SK-N-SH (cell line): ENCODE results near the gene MSH5. TPM values are rescaled to one million over a fixed set of nuclear protein-coding genes. Genes with fewer than 3 reads are reported as not detected.

Source experiments
- CTCF ChIA-PET: fragments of 300-600, 350-600 bp; formaldehyde crosslinking; extraction: SDS; loops from one replicate; lab custom pipeline; 2021; lab: Yijun Ruan, JAX
- POLR2A ChIA-PET: fragments of 350-600 bp; sonication (Branson Sonifier 250); formaldehyde crosslinking; extraction: SDS; loops from one replicate; lab custom pipeline; 2020; ENCODE audit warnings: antibody characterized with exemption, inconsistent platforms; lab: Yijun Ruan, JAX
- DNase-seq: peaks from one replicate; pipeline ENCODE4 v3.0.0; 2012
- H2AFZ ChIP-seq: fragments of 200-600 bp; sonication (generic); 2 replicates; pipeline ENCODE4 v1.8.1; 2016; ENCODE audit warnings: antibody characterized with exemption, mild to moderate bottlenecking, low read depth
- H3F3A ChIP-seq: fragments of 200-600 bp; sonication (generic); replicated peaks from 2 replicates; pipeline ENCODE3; 2016; ENCODE audit warnings: antibody characterized with exemption, mild to moderate bottlenecking; ENCODE audit not compliant: insufficient read depth
- H3K27ac ChIP-seq, 2 experiments: fragments of 200-500 bp in 1 of 2; fragments of 200-600 bp in 1 of 2; sonication (Bioruptor generic) in 1 of 2; sonication (generic), shearing (Covaris generic) in 1 of 2; 2 replicates each; pipeline versions ENCODE4 v1.5.1 to v1.6.1; 2014 to 2016; ENCODE audit warnings: low read depth in 2 of 2, inconsistent platforms in 1 of 2, low read length in 1 of 2, mild to moderate bottlenecking in 1 of 2, mixed read lengths in 1 of 2
- H3K27me3 ChIP-seq: fragments of 200-600 bp; sonication (generic), shearing (Covaris generic); 2 replicates; pipeline ENCODE4 v1.6.1; 2016; ENCODE audit warnings: mixed run types; ENCODE audit not compliant: insufficient read depth
- H3K36me3 ChIP-seq, 2 experiments: fragments of 200-500 bp in 1 of 2; fragments of 200-600 bp in 1 of 2; sonication (Bioruptor generic) in 1 of 2; sonication (generic) in 1 of 2; replicated peaks in 1 of 2; 2 replicates each; pipeline versions ENCODE3 to v1.5.1; 2014 to 2016; ENCODE audit warnings: low read length in 1 of 2, mild to moderate bottlenecking in 1 of 2; ENCODE audit not compliant: insufficient read depth in 2 of 2, control insufficient read depth in 1 of 2
- H3K4me1 ChIP-seq, 2 experiments: fragments of 200-500 bp in 1 of 2; fragments of 200-600 bp in 1 of 2; sonication (Bioruptor generic) in 1 of 2; sonication (generic), shearing (Covaris generic) in 1 of 2; 2 replicates each; pipeline versions ENCODE4 v1.5.1 to v1.6.1; 2014 to 2016; ENCODE audit warnings: low read depth in 1 of 2, low read length in 1 of 2, mixed run types in 1 of 2; ENCODE audit not compliant: insufficient read depth in 2 of 2, control insufficient read depth in 1 of 2
- H3K4me2 ChIP-seq: fragments of 200-600 bp; sonication (generic), shearing (Covaris generic); 2 replicates; pipeline ENCODE4 v1.6.1; 2017; ENCODE audit warnings: mixed run types
- H3K4me3 ChIP-seq, 2 experiments: fragments of 200-500 bp in 1 of 2; fragments of 200-600 bp in 1 of 2; sonication (Bioruptor generic) in 1 of 2; sonication (generic), shearing (Covaris generic) in 1 of 2; 2 replicates each; pipeline versions ENCODE4 v1.5.1 to v1.8.1; 2014 to 2016; ENCODE audit warnings: low read depth in 2 of 2, inconsistent platforms in 1 of 2, low read length in 1 of 2, mild to moderate bottlenecking in 1 of 2, mixed read lengths in 1 of 2, moderate library complexity in 1 of 2
- H3K79me2 ChIP-seq: fragments of 200-600 bp; sonication (generic); 2 replicates; pipeline ENCODE4 v1.8.1; 2017; ENCODE audit warnings: mild to moderate bottlenecking; ENCODE audit not compliant: insufficient read depth
- H3K9ac ChIP-seq: fragments of 200-600 bp; sonication (generic); 2 replicates; pipeline ENCODE4 v1.6.1; 2017; ENCODE audit warnings: mixed run types
- H3K9me2 ChIP-seq: fragments of 200-600 bp; sonication (generic); 2 replicates; pipeline ENCODE4 v1.6.1; 2017; ENCODE audit warnings: mixed run types
- H3K9me3 ChIP-seq: fragments of 200-600 bp; sonication (generic); 2 replicates; pipeline ENCODE4 v1.6.1; 2017; ENCODE audit warnings: mixed run types, mild to moderate bottlenecking, moderate library complexity
- H4K20me1 ChIP-seq: fragments of 200-600 bp; sonication (generic); 2 replicates; pipeline ENCODE4 v1.6.1; 2017; ENCODE audit warnings: mild to moderate bottlenecking, mixed run types; ENCODE audit not compliant: insufficient read depth
- CHD2 ChIP-seq: fragments of 150-350 bp; IDR thresholded peaks from 2 replicates; pipeline ENCODE4 v1.6.1; 2018; ENCODE audit warnings: low read length; ENCODE audit not compliant: partially characterized antibody
- CTCF ChIP-seq: fragments of 200-600 bp; sonication (generic); IDR thresholded peaks from 2 replicates; pipeline ENCODE4 v1.6.1; 2017; ENCODE audit warnings: antibody characterized with exemption, mild to moderate bottlenecking, moderate library complexity
- ELF1 ChIP-seq: IDR thresholded peaks from 2 replicates; pipeline ENCODE4 v1.4.0; 2012
- EZH2phosphoT487 ChIP-seq: fragments of 200-600 bp; sonication (generic); IDR thresholded peaks from 2 replicates; pipeline ENCODE4 v1.6.1; 2017; ENCODE audit warnings: low read depth, mixed run types, mild to moderate bottlenecking, antibody characterized with exemption, moderate library complexity, borderline replicate concordance
- FOSL2 ChIP-seq: IDR thresholded peaks from 2 replicates; pipeline ENCODE4 v1.4.0; 2012; ENCODE audit warnings: low read depth, mild to moderate bottlenecking, moderate library complexity, borderline replicate concordance
- FOXJ3 ChIP-seq: sonication (generic); formaldehyde crosslinking; IDR thresholded peaks from 2 replicates; pipeline ENCODE4 v1.5.1; 2020; ENCODE audit warnings: mild to moderate bottlenecking, missing genetic modification reagents
- FOXM1 ChIP-seq: IDR thresholded peaks from 2 replicates; pipeline ENCODE4 v1.4.0; 2012; ENCODE audit warnings: low read depth, mild to moderate bottlenecking
- GATA2 ChIP-seq: sonication (generic); formaldehyde crosslinking; IDR thresholded peaks from 2 replicates; pipeline ENCODE4 v1.5.0; 2020; ENCODE audit warnings: mild to moderate bottlenecking, missing genetic modification reagents
- MAX ChIP-seq: IDR thresholded peaks from 2 replicates; pipeline ENCODE4 v1.4.0; 2012; ENCODE audit warnings: low read depth
- MEF2A ChIP-seq: IDR thresholded peaks from 2 replicates; pipeline ENCODE4 v1.4.0; 2012; ENCODE audit warnings: low read depth, borderline replicate concordance
- MXI1 ChIP-seq: IDR thresholded peaks from 2 replicates; pipeline ENCODE4 v1.6.1; 2012; ENCODE audit warnings: mild to moderate bottlenecking, low read depth, low read length, improper control_type of control experiment
- NFIC ChIP-seq: IDR thresholded peaks from 2 replicates; pipeline ENCODE4 v1.4.0; 2012; ENCODE audit warnings: borderline replicate concordance
- PBX3 ChIP-seq: IDR thresholded peaks from 2 replicates; pipeline ENCODE4; 2012
- POLR2AphosphoS5 ChIP-seq: IDR thresholded peaks from 2 replicates; pipeline ENCODE4 v1.6.1; 2012; ENCODE audit warnings: low read depth, low read length
- RXRA ChIP-seq: IDR thresholded peaks from 2 replicates; pipeline ENCODE4 v1.4.0; 2012; ENCODE audit warnings: low read depth, mild to moderate bottlenecking, borderline replicate concordance
- SIN3A ChIP-seq: IDR thresholded peaks from 2 replicates; pipeline ENCODE4 v1.6.1; 2012; ENCODE audit warnings: low read depth, mild to moderate bottlenecking, low read length, moderate library complexity, borderline replicate concordance
- SMC3 ChIP-seq: IDR thresholded peaks from 2 replicates; pipeline ENCODE4 v1.6.1; 2012; ENCODE audit warnings: low read depth, low read length, improper control_type of control experiment
- TAF1 ChIP-seq: IDR thresholded peaks from 2 replicates; pipeline ENCODE4 v1.6.1; 2012; ENCODE audit warnings: low read depth, mild to moderate bottlenecking, low read length, moderate library complexity, borderline replicate concordance
- TCF12 ChIP-seq: IDR thresholded peaks from 2 replicates; pipeline ENCODE4 v1.4.0; 2012
- USF2 ChIP-seq: fragments of 150-350 bp; IDR thresholded peaks from 2 replicates; pipeline ENCODE4 v1.6.1; 2017; ENCODE audit warnings: antibody characterized with exemption, low read length, low read depth, borderline replicate concordance
- YY1 ChIP-seq: IDR thresholded peaks from 2 replicates; pipeline ENCODE4 v1.4.0; 2012; ENCODE audit warnings: low read depth, mild to moderate bottlenecking
- WGBS: methylation state at CpG from one replicate; pipeline ENCODE4 v1.1.6; 2017; ENCODE audit warnings: low lambda C conversion rate; 5-methylcytosine and 5-hydroxymethylcytosine counted together
- polyA plus RNA-seq, 3 experiments: library from polyadenylated mRNA; depleted of rRNA; stranded (reverse); fragments of >200 nt; gene quantifications; 2 replicates each; pipeline ENCODE4 v1.2.3, GENCODE V29; 2012
- TF ChIP-seq, protein P1 (sequence below): fragments of 150-350 bp; IDR thresholded peaks from 2 replicates; pipeline ENCODE4 v1.6.1; 2016; ENCODE audit warnings: mild to moderate bottlenecking, low read depth, low read length
- TF ChIP-seq, protein P2 (sequence below): IDR thresholded peaks from 2 replicates; pipeline ENCODE4 v1.4.0; 2012; ENCODE audit warnings: low read depth, borderline replicate concordance
- TF ChIP-seq, protein P3 (sequence below): IDR thresholded peaks from 2 replicates; pipeline ENCODE4 v1.4.0; 2012; ENCODE audit warnings: low read depth, borderline replicate concordance

The MSH5 gene
- polyA plus RNA-seq, 1 of the 3 experiments (the other 2 are of a cell fraction): 16.0 TPM

DNA sequence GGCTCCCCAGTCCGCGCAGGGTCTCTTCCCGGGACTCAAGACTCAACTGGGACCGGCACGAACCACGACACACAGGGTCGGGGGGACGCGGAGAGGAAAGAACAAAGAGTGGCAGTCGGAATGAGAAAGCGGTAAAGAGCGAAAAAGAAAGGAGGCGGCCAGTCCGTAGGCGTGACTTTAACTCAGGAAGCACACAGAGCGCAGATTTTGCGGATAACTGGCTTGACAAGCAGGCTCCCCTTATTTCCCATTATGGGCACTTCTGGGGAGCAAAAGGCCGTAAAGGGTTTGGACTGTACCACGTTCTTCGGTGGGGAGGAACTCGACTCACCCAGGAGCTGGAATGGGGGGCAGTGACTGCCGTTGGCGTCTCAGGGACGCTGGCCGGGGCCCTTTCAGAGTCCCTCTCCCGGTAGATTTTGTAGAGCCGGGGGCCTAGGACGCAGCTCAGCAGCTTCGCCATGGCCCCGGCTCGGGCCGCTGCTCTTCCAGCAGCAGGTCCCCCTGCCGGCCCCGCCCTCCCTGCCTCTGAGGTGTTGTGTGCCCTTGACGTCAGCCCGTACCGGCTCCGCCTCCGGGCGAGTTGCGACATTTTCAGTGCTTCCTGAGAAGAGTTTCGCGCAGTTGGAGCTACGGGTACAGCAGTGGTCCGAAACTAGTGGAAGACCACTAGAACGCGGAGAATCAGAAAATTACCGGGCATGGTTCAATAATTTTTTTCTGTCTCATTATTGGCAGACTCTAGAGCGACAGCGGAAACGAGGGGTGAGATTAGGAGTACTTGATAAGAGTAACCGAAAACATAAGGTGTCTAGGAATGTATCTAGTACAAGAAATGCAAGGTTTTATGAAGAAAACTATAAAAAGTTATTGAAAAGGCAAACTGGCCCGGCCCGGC, 36.7 kb upstream of the MSH5 start, which contains the start of gene ABHD16A:
Gene ABHD16A, minus strand, starts transcription at position 506 of the 898 bp plus-strand sequence. Its CDS starts 43 bp downstream, at position 463.
- WGBS: 2% methylated on average over 43 of the region's 54 CpGs
- Histone ChIP-seq H3K27me3 (no peaks in the 10 kb centered on the region), H3K79me2 (peaks cover 36% of the 10 kb centered on the region), H3K27ac (peak within 1 kb of the TSS; percentile 87 to 89), H3K9me3 (no peaks in the 10 kb centered on the region), H3F3A (peaks cover 12% of the 10 kb centered on the region), H3K36me3 (peaks cover 0 to 13% of the 10 kb centered on the region in 2 experiments), H2AFZ (peak within 1 kb of the TSS; percentile 96), H3K9ac (peak within 1 kb of the TSS; percentile 95), H4K20me1 (no peaks in the 10 kb centered on the region), H3K9me2 (no peaks in the 10 kb centered on the region), H3K4me1 (peaks cover 0 to 15% of the 10 kb centered on the region in 2 experiments; a peak in 2 of 4 replicates), H3K4me2 (peak within 1 kb of the TSS; percentile 97), H3K4me3 (peak within 1 kb of the TSS; percentile 81 to 98)
- CTCF ChIA-PET: interaction anchor here (0.8 to 1.7 kb wide), 6 partner anchors 8 to 126 kb away, joined by 3 to 5 read pairs (median 4); no protein-coding TSS in a partner anchor
- POLR2A ChIA-PET: interaction anchor here (0.9 to 1.8 kb wide), 9 partner anchors 8 to 1085 kb away, joined by 3 to 7 read pairs (median 4); partner anchors contain the start of genes C6orf47, CLIC1, DDX39B and HSPA1B
- DNase-seq: peak; percentile 97
- TF ChIP-seq TCF12 (no peak), FOSL2 (no peak), PBX3 (no peak; the same call in 1 of the 2 replicates), ELF1 (peak; percentile 81), MXI1 (peak; percentile 100), MEF2A (no peak), CTCF (no peak), USF2 (no peak), SIN3A (peak; percentile 67; the same call in 1 of the 2 replicates), YY1 (no peak), CHD2 (peak; percentile 76), RXRA (no peak), NFIC (no peak), EZH2phosphoT487 (no peak), TAF1 (peak; percentile 71), FOXM1 (no peak), SMC3 (no peak), MAX (0 out of 2 replicates have a peak, but pooled peaks have one; percentile 51), FOXJ3 (CRISPR knock-in tag) (no peak), GATA2 (CRISPR knock-in tag) (no peak), POLR2AphosphoS5 (peak; percentile 83)
- TF ChIP-seq, protein P1, sequence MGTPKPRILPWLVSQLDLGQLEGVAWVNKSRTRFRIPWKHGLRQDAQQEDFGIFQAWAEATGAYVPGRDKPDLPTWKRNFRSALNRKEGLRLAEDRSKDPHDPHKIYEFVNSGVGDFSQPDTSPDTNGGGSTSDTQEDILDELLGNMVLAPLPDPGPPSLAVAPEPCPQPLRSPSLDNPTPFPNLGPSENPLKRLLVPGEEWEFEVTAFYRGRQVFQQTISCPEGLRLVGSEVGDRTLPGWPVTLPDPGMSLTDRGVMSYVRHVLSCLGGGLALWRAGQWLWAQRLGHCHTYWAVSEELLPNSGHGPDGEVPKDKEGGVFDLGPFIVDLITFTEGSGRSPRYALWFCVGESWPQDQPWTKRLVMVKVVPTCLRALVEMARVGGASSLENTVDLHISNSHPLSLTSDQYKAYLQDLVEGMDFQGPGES: no peak
- TF ChIP-seq, protein P2, sequence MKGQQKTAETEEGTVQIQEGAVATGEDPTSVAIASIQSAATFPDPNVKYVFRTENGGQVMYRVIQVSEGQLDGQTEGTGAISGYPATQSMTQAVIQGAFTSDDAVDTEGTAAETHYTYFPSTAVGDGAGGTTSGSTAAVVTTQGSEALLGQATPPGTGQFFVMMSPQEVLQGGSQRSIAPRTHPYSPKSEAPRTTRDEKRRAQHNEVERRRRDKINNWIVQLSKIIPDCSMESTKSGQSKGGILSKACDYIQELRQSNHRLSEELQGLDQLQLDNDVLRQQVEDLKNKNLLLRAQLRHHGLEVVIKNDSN: no peak
- TF ChIP-seq, protein P3, sequence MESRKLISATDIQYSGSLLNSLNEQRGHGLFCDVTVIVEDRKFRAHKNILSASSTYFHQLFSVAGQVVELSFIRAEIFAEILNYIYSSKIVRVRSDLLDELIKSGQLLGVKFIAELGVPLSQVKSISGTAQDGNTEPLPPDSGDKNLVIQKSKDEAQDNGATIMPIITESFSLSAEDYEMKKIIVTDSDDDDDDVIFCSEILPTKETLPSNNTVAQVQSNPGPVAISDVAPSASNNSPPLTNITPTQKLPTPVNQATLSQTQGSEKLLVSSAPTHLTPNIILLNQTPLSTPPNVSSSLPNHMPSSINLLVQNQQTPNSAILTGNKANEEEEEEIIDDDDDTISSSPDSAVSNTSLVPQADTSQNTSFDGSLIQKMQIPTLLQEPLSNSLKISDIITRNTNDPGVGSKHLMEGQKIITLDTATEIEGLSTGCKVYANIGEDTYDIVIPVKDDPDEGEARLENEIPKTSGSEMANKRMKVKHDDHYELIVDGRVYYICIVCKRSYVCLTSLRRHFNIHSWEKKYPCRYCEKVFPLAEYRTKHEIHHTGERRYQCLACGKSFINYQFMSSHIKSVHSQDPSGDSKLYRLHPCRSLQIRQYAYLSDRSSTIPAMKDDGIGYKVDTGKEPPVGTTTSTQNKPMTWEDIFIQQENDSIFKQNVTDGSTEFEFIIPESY: 0 out of 2 replicates have a peak, but pooled peaks have one; percentile 41
